GM18873 (cell line): ENCODE data around the gene RNF121.

Experiments
- ATAC-seq: cut with Tn5 transposase; IDR thresholded peaks from one replicate; pipeline ENCODE4 v1.9.1; 2021; ENCODE audit warnings: mild to moderate bottlenecking, moderate library complexity, moderate number of reproducible peaks; ENCODE audit not compliant: unreplicated experiment, low FRiP score

Gene RNF121

GRCh38 chr11:72023335-72023734, 94.5 kb downstream of the RNF121 start:
- no peak for ATAC-seq

- no peak for ATAC-seq
These were observed 95.4 kb downstream of the RNF121 start for GRCh38 chr11:72024069-72024754.

- ATAC-seq, result no peak
These were observed 97.2 kb downstream of the RNF121 start for GRCh38 chr11:72026090-72026489.

DNA sequence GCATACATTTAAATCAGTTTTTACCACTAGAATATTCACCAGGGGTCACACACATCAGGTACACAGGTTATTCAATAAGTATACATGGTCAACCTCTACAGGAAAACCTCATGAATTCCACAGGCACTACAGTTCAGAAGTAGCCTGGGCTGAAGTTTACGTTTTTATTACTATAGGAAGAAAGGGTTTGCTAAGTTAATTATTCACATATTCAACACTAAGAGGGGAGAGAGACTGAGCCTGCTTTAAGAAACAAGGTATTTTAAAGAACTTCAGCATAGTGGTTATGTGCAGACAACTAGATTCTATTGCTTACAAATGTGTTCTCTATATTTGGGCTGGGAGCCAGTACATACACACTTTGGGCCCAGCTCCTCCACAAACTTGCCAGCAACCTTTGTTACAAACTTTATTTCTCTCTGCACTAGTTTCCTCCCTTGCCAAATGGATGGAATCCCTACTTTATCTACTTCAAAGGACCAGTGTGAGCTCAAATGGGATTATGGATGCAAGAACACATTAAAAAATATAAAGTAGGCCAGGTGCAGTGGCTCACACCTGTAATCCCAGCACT, 101.7 kb downstream of the RNF121 start:
- ATAC-seq, result no peak

GRCh38 chr11:72036687-72037086, 107.8 kb downstream of the RNF121 start:
- ATAC-seq, result no peak

DNA sequence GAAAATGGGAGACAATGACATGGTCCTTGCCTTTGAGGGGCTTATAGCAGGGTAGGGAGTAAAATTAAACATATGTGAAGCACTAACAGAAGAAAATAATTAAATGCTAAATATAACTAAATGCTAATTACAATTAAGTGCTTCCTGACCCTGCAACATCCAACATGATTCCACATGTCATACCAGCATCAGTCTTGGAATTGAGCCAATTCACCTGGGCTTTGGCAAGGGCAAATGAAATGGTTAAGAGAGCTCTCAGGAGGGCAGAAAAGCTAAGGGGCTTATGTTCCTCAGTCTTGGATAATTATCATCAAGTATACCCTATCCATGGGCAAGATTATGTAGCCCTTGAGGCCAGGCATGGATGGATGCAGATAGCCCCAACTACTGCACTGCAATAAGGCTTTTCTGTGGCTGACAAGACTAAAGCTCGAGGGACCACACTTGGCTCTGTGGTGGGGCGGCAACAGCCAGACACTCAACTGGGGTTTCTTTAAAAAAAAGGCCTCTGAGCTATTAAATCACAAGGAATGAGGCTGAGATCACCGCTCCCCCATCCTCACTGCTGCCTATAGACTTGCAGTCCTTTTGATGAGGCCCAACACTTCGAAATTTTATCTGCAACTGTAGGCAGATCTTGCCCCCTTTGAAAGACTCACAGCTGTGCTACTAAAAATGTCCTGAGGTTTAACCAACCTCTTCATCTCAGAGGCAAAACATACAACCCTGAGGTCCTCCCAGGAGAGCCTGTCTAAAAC, 108.9 kb downstream of the RNF121 start:
- ATAC-seq, result no peak

GRCh38 chr11:72038491-72038890, 109.6 kb downstream of the RNF121 start:
- ATAC-seq, result no peak

- no peak for ATAC-seq
These were observed 110.4 kb downstream of the RNF121 start for GRCh38 chr11:72039031-72039855.

DNA sequence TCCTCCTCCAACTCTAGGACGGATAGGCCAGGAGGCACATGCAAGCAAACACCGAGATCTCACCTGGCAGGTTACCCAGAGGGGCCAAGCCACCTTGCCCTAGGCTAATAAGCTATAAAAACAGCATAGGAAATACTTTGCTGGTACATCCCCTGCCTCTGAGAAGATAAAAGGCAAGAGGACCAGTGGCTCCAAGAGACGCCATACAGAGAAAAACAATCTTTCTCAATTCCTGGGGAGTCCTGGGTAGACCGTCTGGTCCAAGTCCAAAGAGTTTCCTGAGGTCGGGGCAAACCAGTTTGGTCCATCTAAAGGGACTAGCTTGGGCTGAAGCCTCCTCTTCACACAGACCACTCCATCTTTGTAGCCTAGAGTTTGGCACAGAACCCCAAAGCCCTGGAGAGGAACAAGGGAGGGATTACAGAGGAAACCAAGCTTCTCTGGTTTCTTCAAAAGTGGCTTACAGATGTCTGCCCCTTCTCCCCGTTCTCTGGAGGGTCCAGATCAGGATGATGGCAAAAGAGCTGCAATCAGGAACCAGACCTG, 111.1 kb downstream of the RNF121 start:
- no peak for ATAC-seq

- ATAC-seq, result no peak
These were observed 111.9 kb downstream of the RNF121 start for GRCh38 chr11:72040491-72041363.

DNA sequence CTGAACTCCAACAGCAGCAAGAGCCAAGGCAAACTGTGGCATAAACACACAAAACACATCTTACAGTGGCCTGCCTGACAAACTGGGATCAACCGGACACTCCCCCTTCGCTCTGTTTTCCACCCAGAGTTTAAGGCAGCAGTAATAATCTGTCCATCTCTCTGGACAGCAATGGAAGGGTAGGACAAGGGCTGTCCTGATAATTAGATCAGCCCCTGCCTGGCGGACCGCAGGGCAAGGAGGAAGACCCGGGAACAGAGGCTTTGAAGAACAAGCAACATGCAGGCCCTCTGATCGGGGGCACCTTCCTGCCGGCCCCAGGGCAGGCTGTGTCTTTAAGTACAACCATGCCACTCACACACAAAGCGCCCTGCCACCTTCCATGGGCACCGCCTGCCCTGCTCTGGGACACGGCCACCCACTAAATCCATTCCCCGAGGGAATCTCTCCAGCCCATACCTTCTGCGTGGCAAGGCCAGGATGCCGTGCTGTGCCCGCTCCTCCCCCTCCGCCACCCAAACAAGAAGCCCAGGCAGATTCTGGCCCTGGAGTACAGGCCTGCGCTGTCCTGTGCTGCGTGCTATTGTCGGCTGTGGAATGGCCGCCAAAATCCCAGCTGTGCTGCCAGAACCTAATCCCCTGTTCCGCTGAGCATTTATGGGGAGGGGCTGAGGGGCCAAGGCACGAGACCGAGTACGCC, 112.7 kb downstream of the RNF121 start:
- no peak for ATAC-seq

DNA sequence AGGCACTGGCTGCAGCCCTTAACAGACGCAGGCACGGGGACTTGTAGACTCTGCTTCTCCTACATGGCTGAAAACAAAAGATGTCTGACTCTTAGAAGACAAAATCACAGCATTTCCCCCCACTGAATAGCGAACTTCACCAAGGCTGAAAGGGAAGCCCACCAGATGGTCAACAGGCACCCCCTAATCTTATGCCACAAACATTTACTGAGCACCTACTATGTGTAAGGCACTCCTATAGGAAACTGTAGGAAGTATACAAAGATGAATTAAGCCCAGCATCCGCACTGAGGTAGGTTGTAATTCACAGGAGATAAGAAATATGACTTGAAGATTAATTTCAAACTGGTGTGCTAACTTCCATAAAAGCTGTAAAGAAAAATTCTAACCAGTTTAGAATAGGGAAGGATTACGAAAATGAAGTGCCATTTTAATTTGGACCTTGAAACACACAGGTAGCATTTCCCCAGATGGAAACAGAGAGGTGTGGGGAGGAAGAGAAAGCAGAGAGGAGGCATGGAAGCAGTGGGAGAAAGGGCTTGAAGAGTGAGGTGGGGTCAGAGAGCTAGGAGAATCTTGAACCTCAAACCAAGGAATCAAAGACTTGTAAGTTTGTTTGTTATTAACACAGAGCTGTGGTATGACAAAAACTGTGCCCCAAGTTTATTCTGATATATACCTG, 113.4 kb downstream of the RNF121 start:
- ATAC-seq, result no peak

DNA sequence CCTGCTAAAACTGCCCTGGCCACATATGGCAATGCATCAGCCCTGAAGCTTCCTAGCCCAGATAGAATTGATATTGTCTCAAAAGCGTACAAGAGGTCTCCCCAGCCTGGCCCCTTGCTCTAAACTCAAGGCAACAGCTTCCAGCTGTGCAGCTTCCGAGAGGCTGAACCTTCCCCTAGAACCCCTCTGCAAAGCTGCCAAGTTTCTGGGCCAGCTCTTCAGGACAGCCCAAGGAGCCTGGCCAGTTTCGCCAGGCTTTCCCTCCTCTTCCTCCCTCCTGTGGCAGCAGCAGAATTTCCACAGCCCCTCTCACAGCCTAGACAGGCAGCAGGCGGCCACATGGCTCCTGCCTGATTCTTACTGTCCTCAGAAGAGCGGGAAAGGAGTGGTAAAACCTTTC, 117.0 kb downstream of the RNF121 start:
- no peak for ATAC-seq
